HepG2 (cell line): ENCODE measurements around the gene DPY19L1. TPM values are rescaled to one million over a fixed set of nuclear protein-coding genes. Genes with fewer than 3 reads are reported as not detected.
"Not testable (repeated sequence)": the region's sequence is repeated elsewhere in the genome, so short reads cannot be mapped to it uniquely, and the experiment has no call there.

Source experiments
- ATAC-seq: fragments of 200-7000 bp; cut with Tn5 transposase; 3 replicates; pipeline ENCODE4 v1.9.1; 2020; ENCODE audit warnings: mild to moderate bottlenecking, moderate library complexity
- BruUV-seq: library from RNA; stranded (reverse); fragments of 400-500 nt; replicated peaks from 2 replicates; lab custom pipeline; 2021; lab: Mats Ljungman, UMichigan
- CTCF ChIA-PET: fragments of 300-600 bp; formaldehyde crosslinking; extraction: SDS; loops from one replicate; lab custom pipeline; 2021; ENCODE audit warnings: low total read pairs, inconsistent platforms, low intra/inter-chr PET ratio; lab: Yijun Ruan, JAX
- POLR2A ChIA-PET: fragments of 350-600 bp; sonication (Branson Sonifier 250); formaldehyde crosslinking; loops from one replicate; lab custom pipeline; 2020; ENCODE audit warnings: antibody characterized with exemption, inconsistent platforms; lab: Yijun Ruan, JAX
- DNase-seq: peaks from one replicate; pipeline ENCODE4 v3.0.0-alpha.2; 2015; ENCODE audit warnings: low spot score
- FAIRE-seq: peaks from 3 replicates; lab custom pipeline; 2011; peaks lifted over from hg19 to GRCh38; lab: Jason Lieb, UNC
- H2AFZ ChIP-seq: one replicate; pipeline ENCODE4 v1.6.1; 2011; ENCODE audit warnings: low read length, inconsistent platforms
- H3K27ac ChIP-seq: fragments of 300-600 bp; 3 replicates; pipeline ENCODE4 v1.8.0; 2011; ENCODE audit warnings: mixed run types, mild to moderate bottlenecking, mixed read lengths, low read length, inconsistent platforms; ENCODE audit not compliant: insufficient read depth; ENCODE audit errors: extremely low read length
- H3K27me3 ChIP-seq, 2 experiments: fragments of 200-600 bp in 1 of 2; 2 replicates in 1 of 2; 3 replicates in 1 of 2; pipeline versions ENCODE4 v1.6.0 to v1.8.0; 2011; ENCODE audit warnings: low read length in 2 of 2, mild to moderate bottlenecking in 2 of 2, moderate library complexity in 2 of 2, inconsistent platforms in 1 of 2; ENCODE audit not compliant: insufficient read depth in 2 of 2, control insufficient read depth in 1 of 2
- H3K36me3 ChIP-seq, 2 experiments: fragments of 200-600 bp in 1 of 2; replicated peaks in 1 of 2; 2 replicates in 1 of 2; 3 replicates in 1 of 2; pipeline versions ENCODE4 v1.5.1 to v1.8.0; 2011; ENCODE audit warnings: low read length in 2 of 2, inconsistent platforms in 1 of 2; ENCODE audit not compliant: insufficient read depth in 2 of 2, control insufficient read depth in 1 of 2
- H3K4me1 ChIP-seq: 2 replicates; pipeline ENCODE4 v1.5.1; 2012; ENCODE audit warnings: low read length, inconsistent platforms; ENCODE audit not compliant: insufficient read depth
- H3K4me2 ChIP-seq: 2 replicates; pipeline ENCODE4 v1.6.0; 2011; ENCODE audit warnings: low read depth, low read length, inconsistent platforms
- H3K4me3 ChIP-seq, 3 experiments: fragments of 200-600 bp in 1 of 3; sonication (generic), shearing (Covaris generic) in 1 of 3; replicated peaks in 1 of 3; 2 replicates each; pipeline ENCODE4 v1.5.1; 2011 to 2016; ENCODE audit warnings: low read length in 3 of 3, inconsistent platforms in 2 of 3, low read depth in 2 of 3, mild to moderate bottlenecking in 2 of 3, control low read depth in 1 of 3, mixed read lengths in 1 of 3; ENCODE audit not compliant: insufficient read depth in 1 of 3
- H3K79me2 ChIP-seq: one replicate; pipeline ENCODE4 v1.6.1; 2011; ENCODE audit warnings: low read length, inconsistent platforms; ENCODE audit not compliant: insufficient read depth
- H3K9ac ChIP-seq: 2 replicates; pipeline ENCODE4 v1.6.0; 2011; ENCODE audit warnings: mild to moderate bottlenecking, low read depth, low read length, inconsistent platforms; ENCODE audit not compliant: insufficient read depth
- H3K9me3 ChIP-seq: 2 replicates; pipeline ENCODE4 v1.5.1; 2012; ENCODE audit warnings: mild to moderate bottlenecking, low read length
- H4K20me1 ChIP-seq: 2 replicates; pipeline ENCODE4 v1.6.0; 2011; ENCODE audit warnings: inconsistent platforms, mild to moderate bottlenecking, low read length, moderate library complexity; ENCODE audit not compliant: insufficient read depth
- STAG1 ChIP-seq: sonication (generic); formaldehyde crosslinking; IDR thresholded peaks from 2 replicates; pipeline ENCODE4 v1.4.0; 2020; ENCODE audit warnings: missing genetic modification reagents
- WGBS: methylation state at CpG from one replicate; pipeline ENCODE4 v1.1.6; 2017; ENCODE audit warnings: low lambda C conversion rate; 5-methylcytosine and 5-hydroxymethylcytosine counted together
- in situ Hi-C: cut with HindIII; loops from 2 replicates; pipeline ENCODE4 v1.10.0; 2017; ENCODE audit warnings: low pct_unique_long_range_greater_than_20kb; ENCODE audit not compliant: extremely low pct_ligation_motif_present
- intact Hi-C: fragments of 100-400 bp; cut with micrococcal nuclease; formaldehyde crosslinking; loops from one replicate; pipeline ENCODE4 v1.10.0; 2022; ENCODE audit not compliant: unreplicated experiment
- polyA plus RNA-seq, 8 experiments: library from polyadenylated mRNA; depleted of rRNA in 3 of 8; stranded (reverse) in 7 of 8; unstranded in 1 of 8; fragments of >200 nt; fragmentation: Illumina TruSeq in 4 of 8; extraction: Trizol in 4 of 8; gene quantifications; 2 replicates each; pipeline versions ENCODE4 v1.2.1 to v1.2.3, GENCODE V29; 2011 to 2016; ENCODE audit warnings: low read depth in 4 of 8, missing spikeins in 1 of 8, mixed read lengths in 1 of 8; ENCODE audit not compliant: insufficient read depth in 1 of 8
- total RNA-seq, 5 experiments: library from RNA; depleted of rRNA; stranded (reverse); fragments of >200 nt; fragmentation: Illumina TruSeq; extraction: Trizol; gene quantifications; 2 replicates each; pipeline ENCODE4 v1.2.3, GENCODE V29; 2016; ENCODE audit warnings: low read depth in 1 of 5
- TF ChIP-seq, protein P1 (sequence below): sonication (generic); formaldehyde crosslinking; IDR thresholded peaks from 2 replicates; pipeline ENCODE4 v1.5.0; 2020; ENCODE audit warnings: mild to moderate bottlenecking, missing genetic modification reagents, moderate library complexity

DPY19L1 gene
- total and polyA plus RNA-seq, 2 of the 13 experiments (the other 11 are each of a cell fraction or from before 2014, with no cell fraction given): 18.9 to 32.6 TPM

DNA sequence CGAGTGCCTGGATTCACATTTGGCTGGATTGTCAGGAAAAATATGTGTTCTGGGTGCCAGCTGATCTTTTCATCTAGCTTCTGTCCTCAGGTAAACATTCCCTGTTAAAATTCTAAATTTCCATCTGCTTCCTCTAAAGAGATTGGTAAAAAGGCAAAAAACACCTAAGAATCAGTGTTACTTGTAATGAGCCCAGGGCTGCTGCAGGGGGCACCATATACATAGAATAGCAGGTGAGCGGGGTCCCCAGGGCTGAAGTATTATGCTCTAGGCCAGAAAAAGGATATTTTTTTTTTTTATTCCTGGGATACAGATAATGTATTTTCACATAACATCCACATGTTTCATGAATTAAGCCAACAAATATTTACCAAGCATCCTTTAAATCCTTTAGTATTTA, 18.4 kb upstream of the DPY19L1 start:
- H3K4me1 ChIP-seq, DNase-seq, H3K27me3 ChIP-seq, in situ Hi-C loops, FAIRE-seq, H3K9ac ChIP-seq, H3K4me2 ChIP-seq, BruUV-seq, H4K20me1 ChIP-seq, H3K36me3 ChIP-seq, H3K4me3 ChIP-seq, H3K79me2 ChIP-seq, POLR2A ChIA-PET, H3K27ac ChIP-seq, CTCF ChIA-PET, H2AFZ ChIP-seq, H3K9me3 ChIP-seq: not testable (repeated sequence)
- peak; percentile 75 for ATAC-seq
- TF ChIP-seq, protein P1, sequence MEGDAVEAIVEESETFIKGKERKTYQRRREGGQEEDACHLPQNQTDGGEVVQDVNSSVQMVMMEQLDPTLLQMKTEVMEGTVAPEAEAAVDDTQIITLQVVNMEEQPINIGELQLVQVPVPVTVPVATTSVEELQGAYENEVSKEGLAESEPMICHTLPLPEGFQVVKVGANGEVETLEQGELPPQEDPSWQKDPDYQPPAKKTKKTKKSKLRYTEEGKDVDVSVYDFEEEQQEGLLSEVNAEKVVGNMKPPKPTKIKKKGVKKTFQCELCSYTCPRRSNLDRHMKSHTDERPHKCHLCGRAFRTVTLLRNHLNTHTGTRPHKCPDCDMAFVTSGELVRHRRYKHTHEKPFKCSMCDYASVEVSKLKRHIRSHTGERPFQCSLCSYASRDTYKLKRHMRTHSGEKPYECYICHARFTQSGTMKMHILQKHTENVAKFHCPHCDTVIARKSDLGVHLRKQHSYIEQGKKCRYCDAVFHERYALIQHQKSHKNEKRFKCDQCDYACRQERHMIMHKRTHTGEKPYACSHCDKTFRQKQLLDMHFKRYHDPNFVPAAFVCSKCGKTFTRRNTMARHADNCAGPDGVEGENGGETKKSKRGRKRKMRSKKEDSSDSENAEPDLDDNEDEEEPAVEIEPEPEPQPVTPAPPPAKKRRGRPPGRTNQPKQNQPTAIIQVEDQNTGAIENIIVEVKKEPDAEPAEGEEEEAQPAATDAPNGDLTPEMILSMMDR (CRISPR knock-in tag): 0 out of 2 replicates have a peak, but pooled peaks have one; percentile 15
- TF ChIP-seq STAG1: peak; percentile 27
- intact Hi-C loops: loop anchor here (10.0 kb wide), 1 partner anchor 479 kb away; no protein-coding TSS in a partner anchor
- 38% methylated on average over 2 of the region's 2 CpGs for WGBS

DNA sequence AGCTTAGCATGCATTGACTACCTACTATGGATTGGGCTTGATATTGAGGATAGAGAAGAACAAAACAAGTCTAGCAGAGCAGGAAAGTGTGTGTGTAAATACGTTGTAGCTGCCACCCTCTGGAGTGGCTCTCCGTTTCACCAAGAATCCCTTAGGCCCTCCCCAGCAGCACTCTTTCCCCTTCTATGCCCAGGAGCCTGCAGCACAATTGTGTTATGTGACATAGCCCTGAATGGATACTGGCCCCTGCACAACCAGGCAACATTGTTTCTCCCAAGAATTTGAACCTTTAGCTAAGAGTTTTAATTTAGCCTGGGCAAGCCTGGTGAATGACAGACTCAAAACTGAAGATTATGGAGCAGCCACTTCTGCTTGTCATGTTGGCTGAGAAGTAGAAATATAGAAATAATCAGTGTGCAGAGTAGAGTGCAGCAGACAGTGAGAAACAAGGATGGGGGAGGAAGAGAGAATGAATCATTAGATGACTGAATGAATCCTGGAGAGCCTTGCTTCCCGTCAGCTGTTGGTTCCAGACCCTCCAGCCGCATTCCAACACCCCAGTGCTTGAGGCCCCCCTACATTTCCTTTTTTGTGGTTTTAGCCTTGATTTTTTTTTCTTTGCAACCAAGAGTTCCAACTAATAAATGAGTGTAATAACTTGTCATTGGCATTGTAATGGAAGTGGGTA, 16.3 kb upstream of the DPY19L1 start:
- POLR2A ChIA-PET, H3K79me2 ChIP-seq, FAIRE-seq, H3K27me3 ChIP-seq, DNase-seq, in situ Hi-C loops, H3K9me3 ChIP-seq, ATAC-seq, H4K20me1 ChIP-seq, H3K9ac ChIP-seq, H3K4me3 ChIP-seq, H2AFZ ChIP-seq, H3K4me2 ChIP-seq, CTCF ChIA-PET, H3K36me3 ChIP-seq, H3K4me1 ChIP-seq, H3K27ac ChIP-seq, BruUV-seq: not testable (repeated sequence)
- intact Hi-C loops: loop anchor here (10.0 kb wide), 1 partner anchor 481 kb away; no protein-coding TSS in a partner anchor
- 19% methylated on average over 4 of the region's 4 CpGs for WGBS

DNA sequence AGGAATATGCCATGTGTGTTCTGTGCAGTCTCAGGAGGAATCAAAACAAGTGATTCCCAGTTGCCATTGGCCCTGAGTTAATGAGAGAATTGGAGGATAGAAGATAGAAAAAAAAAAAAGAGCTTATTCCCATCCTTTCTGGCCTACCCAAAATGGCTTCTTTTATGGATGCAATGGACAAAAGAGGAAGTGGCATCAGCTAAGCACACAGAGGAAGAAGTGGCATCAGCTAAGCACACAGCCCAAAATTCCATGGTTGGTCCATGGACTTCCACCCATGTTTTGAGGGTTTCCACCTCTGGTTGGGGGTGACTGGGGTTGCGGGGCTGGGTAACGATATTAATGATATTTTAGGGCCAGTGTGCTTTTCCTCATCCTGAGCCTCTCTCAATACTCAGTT, 11.1 kb upstream of the DPY19L1 start:
- POLR2A ChIA-PET, CTCF ChIA-PET, H3K4me2 ChIP-seq, ATAC-seq, H3K9ac ChIP-seq, BruUV-seq, H3K27ac ChIP-seq, DNase-seq, H3K4me3 ChIP-seq, H4K20me1 ChIP-seq, H2AFZ ChIP-seq, H3K79me2 ChIP-seq, FAIRE-seq, H3K36me3 ChIP-seq, H3K27me3 ChIP-seq, in situ Hi-C loops, intact Hi-C loops, H3K4me1 ChIP-seq, H3K9me3 ChIP-seq: not testable (repeated sequence)
- WGBS: 89% methylated on average over 2 of the region's 2 CpGs

DNA sequence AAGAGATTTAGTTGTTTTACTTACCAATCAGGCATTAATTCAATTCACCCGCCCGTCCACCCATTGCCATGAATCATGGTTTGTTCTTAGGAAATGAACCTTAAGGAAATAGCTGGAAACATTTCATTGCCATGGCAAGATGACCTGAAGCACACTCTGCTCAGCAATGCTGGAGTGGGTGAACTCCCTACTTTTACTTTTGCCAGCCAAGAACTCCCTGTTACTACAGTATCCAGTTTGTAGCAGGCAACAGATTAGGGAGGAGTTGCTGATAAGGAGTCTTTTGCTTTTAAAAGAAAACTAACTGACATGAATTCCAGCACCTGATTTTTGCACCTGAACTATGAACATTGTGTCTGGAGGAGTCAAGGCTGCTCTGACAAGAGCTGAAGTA, 10.6 kb upstream of the DPY19L1 start:
- POLR2A ChIA-PET, H3K4me1 ChIP-seq, H3K4me2 ChIP-seq, in situ Hi-C loops, H3K27ac ChIP-seq, DNase-seq, H3K9me3 ChIP-seq, H3K79me2 ChIP-seq, FAIRE-seq, BruUV-seq, H3K9ac ChIP-seq, intact Hi-C loops, ATAC-seq, CTCF ChIA-PET, H3K27me3 ChIP-seq, H3K4me3 ChIP-seq, H2AFZ ChIP-seq, H3K36me3 ChIP-seq, H4K20me1 ChIP-seq: not testable (repeated sequence)
- WGBS: 37% methylated on average over 2 of the region's 2 CpGs
